Karpas-422 (cell line): ENCODE data around the gene RNF152. TPM values are rescaled to one million over a fixed set of nuclear protein-coding genes. Genes with fewer than 3 reads are reported as not detected.

Experiments used
- DNase-seq: peaks from one replicate; pipeline ENCODE4 v3.0.0-alpha.2; 2015
- H2AFZ ChIP-seq: fragments of 200-600 bp; sonication (generic); 2 replicates; pipeline ENCODE4 v1.6.1; 2014; ENCODE audit warnings: antibody characterized with exemption, low read length, mixed read lengths
- H3K27ac ChIP-seq: fragments of 200-600 bp; sonication (generic); 2 replicates; pipeline ENCODE4 v1.5.1; 2014; ENCODE audit warnings: mild to moderate bottlenecking, low read length, moderate library complexity
- H3K27me3 ChIP-seq: fragments of 200-600 bp; sonication (generic); 2 replicates; pipeline ENCODE4 v1.6.1; 2014; ENCODE audit warnings: low read length, mixed read lengths
- H3K36me3 ChIP-seq: fragments of 200-600 bp; sonication (generic); 2 replicates; pipeline ENCODE4 v1.6.1; 2014; ENCODE audit warnings: low read length, mixed read lengths; ENCODE audit not compliant: insufficient read depth
- H3K4me1 ChIP-seq: fragments of 200-600 bp; sonication (generic); 2 replicates; pipeline ENCODE4 v1.6.1; 2014; ENCODE audit warnings: mild to moderate bottlenecking, low read length, mixed read lengths
- H3K4me2 ChIP-seq: fragments of 200-600 bp; sonication (generic); 2 replicates; pipeline ENCODE4 v1.6.1; 2014; ENCODE audit warnings: low read length, low read depth, mild to moderate bottlenecking; ENCODE audit not compliant: poor library complexity, severe bottlenecking
- H3K4me3 ChIP-seq: fragments of 200-600 bp; sonication (generic); 2 replicates; pipeline ENCODE4 v1.5.1; 2014; ENCODE audit warnings: mild to moderate bottlenecking, antibody characterized with exemption, low read length, mixed read lengths
- H3K79me2 ChIP-seq: fragments of 200-600 bp; sonication (generic); 2 replicates; pipeline ENCODE4 v1.6.1; 2014; ENCODE audit warnings: mild to moderate bottlenecking, low read length, mixed read lengths
- H3K9ac ChIP-seq: fragments of 200-600 bp; sonication (generic); 2 replicates; pipeline ENCODE4 v1.6.0; 2014; ENCODE audit warnings: low read length
- H3K9me2 ChIP-seq: fragments of 200-600 bp; sonication (generic), shearing (Covaris generic); replicated peaks from 2 replicates; pipeline ENCODE4 v1.6.0; 2014; ENCODE audit warnings: mild to moderate bottlenecking, low read length, moderate library complexity; ENCODE audit not compliant: insufficient read depth
- H3K9me3 ChIP-seq: fragments of 300-700, 200-600 bp; sonication (generic); 2 replicates; pipeline ENCODE4 v1.6.1; 2014; ENCODE audit warnings: low read length, mixed read lengths
- H4K20me1 ChIP-seq: fragments of 200-600 bp; sonication (generic); 2 replicates; pipeline ENCODE4 v1.6.1; 2014; ENCODE audit warnings: mild to moderate bottlenecking, antibody characterized with exemption, low read length, low read depth; ENCODE audit not compliant: insufficient read depth
- total RNA-seq: library from RNA; depleted of rRNA; stranded (reverse); fragments of >200 nt; shearing (Covaris generic); gene quantifications from 2 replicates; pipeline ENCODE4 v1.2.3, GENCODE V29; 2014; ENCODE audit warnings: low replicate concordance

Gene RNF152
- total RNA-seq, 1 experiment from 2014 or later: 0.07 TPM

DNA sequence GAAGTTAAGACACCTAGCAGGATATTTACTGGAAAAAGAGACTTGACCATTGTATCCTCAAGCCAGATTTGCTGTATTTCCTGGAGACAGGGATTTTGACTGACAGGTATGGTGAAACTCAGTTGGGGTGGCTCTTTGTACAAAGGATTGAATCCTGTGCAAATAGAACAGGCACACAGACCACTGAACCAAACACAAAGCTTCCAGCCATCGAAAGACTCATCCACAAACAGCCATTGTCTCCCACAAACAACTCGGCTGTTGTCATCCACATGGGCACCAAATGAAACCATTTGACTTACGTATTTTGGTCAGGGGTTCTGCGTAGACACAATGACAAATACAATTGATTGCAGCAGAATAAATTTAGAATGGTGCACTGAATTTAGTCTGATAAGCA is 15.9 kb downstream of the RNF152 start:
- H3K27me3 ChIP-seq: no peaks in the 10 kb centered on the region
- H3K27ac ChIP-seq: no peak overlapping the region
- H3K4me2 ChIP-seq: no peak overlapping the region
- H4K20me1 ChIP-seq: no peaks in the 10 kb centered on the region
- no peak for DNase-seq
- no peaks in the 10 kb centered on the region for H3K36me3 ChIP-seq
- H3K9me2 ChIP-seq: no peaks in the 10 kb centered on the region
- H3K9me3 ChIP-seq: no peaks in the 10 kb centered on the region
- no peaks in the 10 kb centered on the region for H3K79me2 ChIP-seq
- no peak overlapping the region for H3K4me3 ChIP-seq
- H3K9ac ChIP-seq: no peak overlapping the region
- H2AFZ ChIP-seq: no peak overlapping the region
- no peaks in the 10 kb centered on the region for H3K4me1 ChIP-seq

GRCh38 chr18:61870151-61870550 is 22.7 kb downstream of the RNF152 start:
- Histone ChIP-seq H3K36me3 (no peaks in the 10 kb centered on the region), H3K9me3 (no peaks in the 10 kb centered on the region), H3K4me2 (no peak overlapping the region), H3K9ac (no peak overlapping the region), H3K4me1 (no peaks in the 10 kb centered on the region), H3K27ac (no peak overlapping the region), H3K79me2 (no peaks in the 10 kb centered on the region), H3K9me2 (no peaks in the 10 kb centered on the region), H3K4me3 (no peak overlapping the region), H4K20me1 (no peaks in the 10 kb centered on the region), H3K27me3 (no peaks in the 10 kb centered on the region), H2AFZ (no peak overlapping the region)
- DNase-seq: no peak

GRCh38 chr18:61869636-61870035 is 23.2 kb downstream of the RNF152 start:
- H3K36me3 ChIP-seq: no peaks in the 10 kb centered on the region
- no peaks in the 10 kb centered on the region for H3K9me2 ChIP-seq
- H3K9me3 ChIP-seq: no peaks in the 10 kb centered on the region
- no peak overlapping the region for H3K4me2 ChIP-seq
- H3K27me3 ChIP-seq: no peaks in the 10 kb centered on the region
- no peak overlapping the region for H3K9ac ChIP-seq
- H2AFZ ChIP-seq: no peak overlapping the region
- no peaks in the 10 kb centered on the region for H3K79me2 ChIP-seq
- no peaks in the 10 kb centered on the region for H3K4me1 ChIP-seq
- no peaks in the 10 kb centered on the region for H4K20me1 ChIP-seq
- no peak overlapping the region for H3K4me3 ChIP-seq
- no peak overlapping the region for H3K27ac ChIP-seq
- no peak for DNase-seq

- Histone ChIP-seq H3K9me3 (no peaks in the 10 kb centered on the region), H4K20me1 (no peaks in the 10 kb centered on the region), H3K27ac (no peak overlapping the region), H3K9me2 (no peaks in the 10 kb centered on the region), H3K4me1 (no peaks in the 10 kb centered on the region), H3K4me3 (no peak overlapping the region), H3K79me2 (no peaks in the 10 kb centered on the region), H3K9ac (no peak overlapping the region), H2AFZ (no peak overlapping the region), H3K4me2 (no peak overlapping the region), H3K27me3 (no peaks in the 10 kb centered on the region), H3K36me3 (no peaks in the 10 kb centered on the region)
- DNase-seq: no peak
Observed at GRCh38 chr18:61865466-61866175, 27.2 kb downstream of the RNF152 start.

DNA sequence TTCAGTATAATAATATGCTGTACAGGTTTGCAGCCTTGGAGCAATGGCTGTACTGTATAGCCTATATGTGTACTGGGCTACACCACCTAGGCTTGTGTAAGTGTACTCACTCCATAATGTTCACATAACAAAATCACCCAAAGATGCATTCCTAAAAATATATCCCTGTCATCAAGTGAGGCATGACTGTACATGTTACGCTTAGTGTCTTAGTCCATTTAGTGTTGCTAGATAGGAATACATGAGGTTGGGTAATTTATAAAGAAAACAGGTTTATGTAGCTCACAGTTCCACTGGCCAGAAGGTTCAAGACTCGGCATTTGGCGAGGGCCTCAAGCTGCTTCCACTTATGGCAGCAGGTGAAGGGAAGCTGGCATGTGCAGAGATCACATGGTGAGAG is 31.4 kb downstream of the RNF152 start:
- Histone ChIP-seq H3K36me3 (no peaks in the 10 kb centered on the region), H3K27me3 (no peaks in the 10 kb centered on the region), H3K27ac (no peak overlapping the region), H3K4me2 (no peak overlapping the region), H3K79me2 (no peaks in the 10 kb centered on the region), H3K4me3 (no peak overlapping the region), H3K9me2 (no peaks in the 10 kb centered on the region), H3K4me1 (no peaks in the 10 kb centered on the region), H3K9ac (no peak overlapping the region), H4K20me1 (no peaks in the 10 kb centered on the region), H2AFZ (no peak overlapping the region), H3K9me3 (no peaks in the 10 kb centered on the region)
- DNase-seq: no peak

DNA sequence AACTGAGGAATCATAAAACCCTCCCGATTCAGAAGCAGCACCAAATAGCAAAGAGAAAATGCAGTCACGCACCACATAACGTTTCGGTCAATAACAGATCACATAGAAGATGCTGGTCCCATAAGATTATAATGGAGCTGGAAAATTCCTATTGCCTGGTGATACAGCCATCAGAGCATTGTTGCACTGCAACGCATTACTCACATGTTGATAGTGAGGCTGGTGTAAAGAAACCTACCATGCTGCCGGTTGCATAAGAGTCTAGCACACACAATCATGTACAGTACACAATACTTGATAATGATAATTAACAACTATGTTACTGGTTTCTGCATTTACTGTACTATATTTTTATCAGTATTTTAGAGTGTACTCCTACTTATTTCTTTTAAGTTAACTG is 32.5 kb downstream of the RNF152 start:
- no peak for DNase-seq
- H2AFZ ChIP-seq: no peak overlapping the region
- H3K9me2 ChIP-seq: no peaks in the 10 kb centered on the region
- H3K27me3 ChIP-seq: no peaks in the 10 kb centered on the region
- no peak overlapping the region for H3K27ac ChIP-seq
- H3K4me2 ChIP-seq: no peak overlapping the region
- H3K9ac ChIP-seq: no peak overlapping the region
- no peaks in the 10 kb centered on the region for H3K9me3 ChIP-seq
- H4K20me1 ChIP-seq: no peaks in the 10 kb centered on the region
- H3K79me2 ChIP-seq: no peaks in the 10 kb centered on the region
- H3K4me1 ChIP-seq: no peaks in the 10 kb centered on the region
- no peak overlapping the region for H3K4me3 ChIP-seq
- no peaks in the 10 kb centered on the region for H3K36me3 ChIP-seq

DNA sequence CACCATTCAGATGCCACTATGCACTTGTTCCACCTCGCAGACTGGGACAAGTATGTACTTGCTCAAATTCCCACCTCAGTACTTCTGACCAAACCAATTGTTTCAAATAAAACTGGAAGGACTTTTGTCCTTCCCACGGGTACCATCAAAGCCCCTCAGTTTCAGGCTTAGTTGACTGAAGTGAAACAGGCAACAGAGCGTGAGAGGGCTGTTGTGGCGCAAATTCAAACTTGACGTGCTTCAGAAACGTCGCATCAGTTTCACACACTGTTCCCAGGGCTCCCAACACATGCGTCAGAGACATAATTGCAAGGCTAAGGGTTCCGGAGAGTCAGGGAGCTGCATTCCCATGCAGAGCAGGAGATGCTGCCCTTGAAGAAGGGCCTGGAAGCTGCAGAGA is 33.7 kb downstream of the RNF152 start:
- no peak overlapping the region for H3K4me3 ChIP-seq
- H3K9ac ChIP-seq: no peak overlapping the region
- no peak overlapping the region for H2AFZ ChIP-seq
- H3K27ac ChIP-seq: no peak overlapping the region
- no peaks in the 10 kb centered on the region for H3K4me1 ChIP-seq
- no peaks in the 10 kb centered on the region for H4K20me1 ChIP-seq
- no peaks in the 10 kb centered on the region for H3K9me3 ChIP-seq
- no peaks in the 10 kb centered on the region for H3K9me2 ChIP-seq
- no peaks in the 10 kb centered on the region for H3K27me3 ChIP-seq
- no peaks in the 10 kb centered on the region for H3K36me3 ChIP-seq
- no peaks in the 10 kb centered on the region for H3K79me2 ChIP-seq
- no peak for DNase-seq
- no peak overlapping the region for H3K4me2 ChIP-seq

DNA sequence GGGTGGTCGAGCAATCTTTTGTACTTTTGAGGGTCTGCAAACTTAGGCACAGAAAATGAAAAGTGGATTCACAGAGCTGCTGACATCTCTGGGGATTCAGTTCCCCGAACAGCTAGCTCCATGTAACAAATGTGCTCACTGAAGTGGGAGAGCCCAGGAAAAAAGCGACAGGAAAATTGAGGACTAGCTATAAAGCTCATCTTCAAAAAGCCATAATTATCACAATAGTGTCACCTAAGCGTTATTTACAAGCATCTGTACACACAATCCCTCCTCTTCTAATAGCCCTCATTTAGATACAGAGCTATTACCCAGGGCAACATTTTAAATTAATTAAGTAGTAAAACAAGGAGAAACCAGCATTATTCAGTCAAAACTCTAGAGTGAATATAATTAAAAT is 36.1 kb downstream of the RNF152 start:
- no peak overlapping the region for H3K4me3 ChIP-seq
- DNase-seq: no peak
- no peak overlapping the region for H3K9ac ChIP-seq
- H3K9me3 ChIP-seq: no peaks in the 10 kb centered on the region
- H3K4me1 ChIP-seq: no peaks in the 10 kb centered on the region
- H2AFZ ChIP-seq: no peak overlapping the region
- H4K20me1 ChIP-seq: no peaks in the 10 kb centered on the region
- H3K27me3 ChIP-seq: no peaks in the 10 kb centered on the region
- no peaks in the 10 kb centered on the region for H3K36me3 ChIP-seq
- H3K27ac ChIP-seq: no peak overlapping the region
- H3K4me2 ChIP-seq: no peak overlapping the region
- H3K79me2 ChIP-seq: no peaks in the 10 kb centered on the region
- H3K9me2 ChIP-seq: no peaks in the 10 kb centered on the region
